Measurements from ENCODE around the gene ATP10A.
A peak's percentile ranks its signal among the peaks of the same experiment; 100 is the strongest.

ATP10A gene

DNA sequence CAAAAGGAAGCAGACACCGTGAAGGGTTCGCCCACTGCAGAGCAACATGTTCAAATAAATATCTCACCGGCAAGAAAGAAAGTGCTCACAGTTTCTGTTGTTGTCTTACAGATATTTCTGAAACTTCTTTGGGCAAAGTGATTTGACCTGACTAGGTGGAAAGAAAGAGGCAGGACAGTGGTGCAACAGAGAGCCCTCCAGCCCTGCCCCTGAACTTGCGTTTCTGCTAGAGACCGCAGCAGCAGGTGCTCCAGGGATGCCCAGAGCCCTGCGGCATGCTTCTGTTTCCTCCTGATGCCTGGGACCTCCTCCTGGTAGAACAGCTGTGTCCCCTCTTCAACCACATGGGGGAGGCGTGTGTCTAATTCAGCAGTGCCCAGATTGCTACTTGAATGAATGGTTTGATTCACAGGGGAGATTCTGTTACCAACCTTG lies 123.4 kb downstream of the ATP10A start:
- peak; percentile 49 for DNase-seq (ENCODE audit: low spot score)

DNA sequence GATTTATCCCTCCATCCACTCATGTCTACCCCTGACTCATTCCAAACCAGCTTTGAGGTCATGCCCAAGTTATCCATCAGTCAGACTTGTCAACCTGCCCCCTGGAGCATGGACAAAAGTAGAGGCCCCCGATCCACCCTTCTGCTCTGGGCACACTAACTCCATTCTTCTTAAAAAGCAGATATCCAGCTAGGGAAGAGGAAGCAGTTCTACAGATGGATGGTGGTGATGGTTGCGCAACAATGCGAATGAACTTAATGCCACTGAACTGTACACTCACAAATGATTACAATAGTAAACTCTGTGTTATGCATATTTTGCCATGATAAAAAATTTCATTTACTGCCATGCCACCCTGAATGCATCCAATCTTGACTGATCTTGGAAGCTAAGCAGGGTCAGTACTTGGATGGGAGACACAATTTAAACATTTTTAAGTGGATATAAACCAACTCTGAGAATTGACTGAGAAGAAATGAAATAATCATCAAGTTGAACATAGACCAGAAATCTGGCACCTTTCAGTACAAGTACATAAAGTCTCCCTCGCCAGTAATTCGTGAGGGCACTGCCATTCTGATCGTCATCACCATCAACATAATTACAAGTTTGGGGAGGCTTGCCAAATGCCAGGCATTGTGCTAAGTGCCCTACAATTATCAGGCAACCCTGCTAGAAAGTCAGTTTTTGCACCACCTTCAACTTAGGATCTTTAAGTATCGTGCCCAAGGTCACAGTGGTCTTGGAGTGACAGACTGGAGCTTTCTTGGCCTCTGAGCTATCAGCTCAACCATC lies 124.8 kb downstream of the ATP10A start:
- no peak for DNase-seq (ENCODE audit: low spot score)

- DNase-seq (ENCODE audit: low spot score), result no peak
Observed at GRCh38 chr15:25737218-25737643, 125.9 kb downstream of the ATP10A start.

DNA sequence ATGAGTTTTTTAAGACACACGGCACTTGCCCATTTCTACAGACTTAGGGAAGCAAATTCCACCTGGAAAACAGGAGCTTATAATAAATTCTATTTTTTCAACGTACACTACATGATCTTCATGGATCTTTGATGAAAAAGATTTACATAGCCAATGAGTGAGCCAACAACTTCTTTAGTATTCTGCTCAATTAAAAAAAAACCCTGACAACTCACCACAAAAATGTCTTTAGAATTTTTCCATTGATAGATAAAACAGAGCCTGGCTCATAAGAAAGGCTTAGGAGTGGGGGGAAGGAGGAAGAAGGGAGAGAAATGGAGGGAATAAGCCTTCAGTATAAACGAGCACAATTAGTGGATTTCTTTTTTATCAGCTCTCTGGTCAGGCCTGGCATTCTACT lies 126.7 kb downstream of the ATP10A start:
- DNase-seq (ENCODE audit: low spot score), result no peak

DNA sequence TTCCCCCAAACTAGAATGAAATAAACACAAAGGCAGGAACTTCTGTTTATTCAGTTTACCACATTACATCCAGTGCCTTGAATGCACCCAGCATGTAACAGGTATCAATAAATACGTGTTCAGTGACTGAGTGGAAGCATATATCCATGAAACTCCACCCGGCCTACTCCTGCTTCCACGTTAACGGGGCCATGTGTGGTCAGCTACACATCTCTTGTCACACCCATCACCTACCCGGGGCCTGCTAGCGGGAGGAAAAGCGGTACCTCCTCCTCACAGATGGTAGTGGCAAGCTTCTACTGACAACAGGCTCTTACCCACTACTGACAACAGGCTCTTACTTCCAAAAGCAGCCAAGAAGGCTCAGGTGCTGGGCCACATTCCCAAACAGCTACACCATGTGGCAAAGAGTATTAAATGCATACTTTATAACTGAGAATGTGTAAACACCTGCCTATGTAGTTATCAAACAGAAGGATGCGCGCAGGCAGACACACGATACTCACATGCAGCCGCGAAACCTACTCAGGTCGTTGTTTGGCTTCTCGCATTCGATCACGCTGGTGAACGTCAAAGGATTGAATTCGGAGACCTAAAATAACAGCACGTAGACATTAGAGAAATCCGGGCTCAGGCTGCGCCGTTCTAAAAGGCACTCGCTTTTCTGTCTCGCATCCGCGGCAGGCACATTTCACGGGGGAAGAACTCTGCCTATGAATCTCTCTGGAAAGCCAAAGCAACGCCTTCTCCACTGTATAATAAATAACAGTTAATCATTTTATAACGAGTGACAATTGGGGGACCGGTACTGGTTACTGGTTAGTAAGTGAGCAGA lies 127.4 kb downstream of the ATP10A start:
- no peak for DNase-seq (ENCODE audit: low spot score)

DNA sequence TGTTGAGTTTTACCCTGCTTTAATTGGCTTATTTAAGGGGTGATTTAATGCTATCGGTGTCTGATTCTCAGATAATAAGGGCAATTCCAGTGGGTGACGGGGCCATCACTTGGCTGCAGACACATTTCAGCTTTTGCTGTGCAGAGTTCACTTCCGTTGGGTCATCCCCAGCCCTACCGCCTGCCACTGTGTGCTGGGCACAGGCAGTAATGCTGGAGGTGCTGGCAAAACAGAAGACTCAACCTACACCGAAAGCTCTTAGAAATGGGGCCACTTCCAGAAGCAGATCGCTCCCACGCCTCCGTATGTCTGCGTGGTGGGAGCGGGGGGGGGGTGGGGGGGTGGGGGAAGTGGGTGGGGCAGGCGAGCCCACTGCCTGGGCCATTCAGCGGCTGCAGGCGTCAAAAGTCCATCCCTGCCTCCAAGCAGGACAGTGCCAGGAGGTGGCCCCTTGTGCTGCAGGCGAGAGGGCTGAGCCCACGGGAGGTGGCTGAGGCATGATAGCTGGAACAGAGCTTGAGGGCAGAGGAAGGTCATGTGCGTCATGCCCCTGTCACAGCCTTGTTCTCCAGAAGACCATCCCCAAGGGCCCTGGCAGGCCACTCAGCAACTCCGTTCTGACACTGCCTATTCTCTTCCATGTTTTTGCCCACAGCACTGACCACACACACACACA lies 128.3 kb downstream of the ATP10A start:
- no peak for DNase-seq (ENCODE audit: low spot score)

- DNase-seq (ENCODE audit: low spot score), result no peak
Observed at GRCh38 chr15:25733856-25734679, 129.1 kb downstream of the ATP10A start.

DNA sequence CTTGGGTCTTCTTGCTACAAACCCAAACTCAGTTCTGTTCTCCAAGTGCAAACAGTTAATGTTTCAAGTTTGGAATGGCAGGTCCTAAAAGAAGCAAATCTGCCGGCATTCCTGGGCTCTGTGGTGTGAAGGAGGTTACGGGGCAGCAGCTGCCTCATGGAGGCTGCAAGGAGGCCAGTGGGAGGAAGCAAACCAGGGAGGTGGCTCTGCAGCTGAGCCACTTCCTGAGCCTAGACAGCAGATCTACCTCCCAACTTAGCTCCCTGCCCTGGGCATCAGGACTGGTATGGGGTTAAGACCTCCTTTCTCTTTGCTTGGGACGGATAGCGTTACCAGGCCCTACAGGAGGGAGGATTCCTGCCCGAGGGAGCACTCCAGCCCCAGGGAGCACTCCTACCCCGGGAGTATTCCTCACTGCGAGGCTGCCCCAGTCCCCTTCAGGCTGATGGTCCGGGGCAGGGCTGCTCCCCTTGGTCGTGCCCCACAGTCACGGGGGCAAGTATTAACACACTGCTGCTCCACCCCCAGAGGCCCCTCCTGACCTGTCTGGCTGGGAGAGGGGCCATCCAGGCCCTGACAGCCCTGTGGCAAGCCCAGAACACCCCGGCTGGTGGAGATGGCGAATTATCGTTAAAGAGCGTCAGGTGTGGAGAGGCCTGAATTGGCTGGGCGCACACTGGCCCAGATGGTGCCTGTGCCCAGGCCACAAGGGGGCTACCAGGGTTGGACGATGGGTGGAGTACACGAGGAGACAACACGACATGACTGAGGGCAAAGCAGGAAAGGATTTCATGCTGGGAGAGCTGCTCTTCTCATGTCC lies 129.9 kb downstream of the ATP10A start:
- no peak for DNase-seq (ENCODE audit: low spot score)

- no peak for DNase-seq (ENCODE audit: low spot score)
Observed at GRCh38 chr15:25732191-25732590, 130.9 kb downstream of the ATP10A start.

- no peak for DNase-seq (ENCODE audit: low spot score)
Observed at GRCh38 chr15:25731411-25731810, 131.7 kb downstream of the ATP10A start.

DNA sequence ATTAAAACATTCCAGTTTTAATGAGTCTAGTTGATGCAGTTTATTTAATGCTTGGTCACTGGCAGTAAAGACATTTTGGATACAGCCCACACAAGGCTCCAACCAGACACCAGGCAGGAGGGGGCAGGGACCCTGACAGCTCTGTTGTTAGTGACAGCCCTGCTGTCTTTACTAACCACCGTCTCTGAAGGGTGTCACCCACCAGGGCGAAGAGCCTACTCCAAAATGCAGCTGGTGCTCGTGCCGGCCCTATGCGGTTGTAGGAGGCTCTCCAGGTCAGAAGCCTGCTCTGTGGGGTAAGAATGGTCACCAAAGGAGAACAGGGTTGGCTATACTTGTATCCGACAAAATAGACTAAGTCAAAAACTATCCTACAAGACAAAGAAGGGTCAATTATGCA lies 132.2 kb downstream of the ATP10A start:
- no peak for DNase-seq (ENCODE audit: low spot score)

GRCh38 chr15:25728816-25729215 lies 134.3 kb downstream of the ATP10A start:
- no peak for DNase-seq (ENCODE audit: low spot score)

DNA sequence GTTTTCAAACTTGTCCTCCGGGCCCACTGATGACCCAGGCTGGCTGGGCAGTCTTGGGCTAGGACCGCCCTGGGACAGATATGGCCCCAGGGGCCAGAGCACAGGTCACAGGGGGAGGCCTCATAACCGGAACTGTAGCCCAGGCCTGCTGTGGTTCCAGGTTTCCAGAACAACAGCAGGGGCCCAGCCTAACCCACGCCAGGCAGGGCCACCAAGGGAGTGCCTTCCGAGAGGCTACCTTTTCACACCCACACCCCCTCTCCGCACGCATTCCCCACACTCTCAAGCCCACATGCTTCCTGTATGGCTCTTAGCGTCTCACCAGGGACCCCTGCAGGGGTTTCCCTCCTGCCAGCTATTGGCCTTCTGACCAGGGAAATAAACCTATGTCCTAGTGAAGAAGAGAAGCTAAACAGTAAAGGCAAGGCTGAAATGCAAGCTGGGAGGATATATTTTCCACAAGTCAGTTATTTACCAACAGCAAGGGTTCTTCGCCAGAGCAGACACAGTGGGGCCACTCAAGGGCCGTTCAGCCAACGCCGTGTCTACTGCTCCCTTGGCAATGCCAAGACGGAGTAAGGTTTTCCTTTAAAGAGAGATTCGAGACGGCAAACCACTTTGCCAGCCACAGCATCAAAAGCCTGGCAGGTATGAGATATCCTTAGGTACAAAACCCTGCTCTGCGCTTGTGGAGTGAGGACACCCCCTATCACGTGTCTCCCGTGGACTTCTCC lies 135.1 kb downstream of the ATP10A start:
- DNase-seq (ENCODE audit: low spot score), result no peak

- DNase-seq (ENCODE audit: low spot score), result no peak
Observed at GRCh38 chr15:25727116-25727515, 136.0 kb downstream of the ATP10A start.

DNA sequence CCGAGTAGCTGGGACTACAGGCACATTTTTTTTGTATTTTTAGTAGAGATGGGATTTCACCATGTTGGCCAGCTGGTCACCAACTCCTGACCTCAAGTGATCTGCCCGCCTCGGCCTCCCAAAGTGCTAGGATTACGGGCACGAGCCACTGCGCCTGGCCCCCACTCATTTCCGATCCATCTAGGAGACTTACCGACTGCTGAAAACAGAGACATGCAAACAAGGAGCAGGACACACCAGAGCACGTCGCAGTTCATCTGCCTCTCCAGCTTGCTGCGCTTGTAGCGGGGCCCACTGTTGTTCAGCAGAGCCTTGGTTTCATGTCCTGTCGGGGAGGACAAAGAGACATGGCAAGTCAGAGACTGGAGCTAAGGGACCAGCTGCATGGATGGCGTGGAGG lies 137.4 kb downstream of the ATP10A start:
- DNase-seq (ENCODE audit: low spot score), result no peak

GRCh38 chr15:25724899-25725298 lies 138.2 kb downstream of the ATP10A start:
- no peak for DNase-seq (ENCODE audit: low spot score)

- DNase-seq (ENCODE audit: low spot score), result no peak
Observed at GRCh38 chr15:25721605-25721955, 141.5 kb downstream of the ATP10A start.

DNA sequence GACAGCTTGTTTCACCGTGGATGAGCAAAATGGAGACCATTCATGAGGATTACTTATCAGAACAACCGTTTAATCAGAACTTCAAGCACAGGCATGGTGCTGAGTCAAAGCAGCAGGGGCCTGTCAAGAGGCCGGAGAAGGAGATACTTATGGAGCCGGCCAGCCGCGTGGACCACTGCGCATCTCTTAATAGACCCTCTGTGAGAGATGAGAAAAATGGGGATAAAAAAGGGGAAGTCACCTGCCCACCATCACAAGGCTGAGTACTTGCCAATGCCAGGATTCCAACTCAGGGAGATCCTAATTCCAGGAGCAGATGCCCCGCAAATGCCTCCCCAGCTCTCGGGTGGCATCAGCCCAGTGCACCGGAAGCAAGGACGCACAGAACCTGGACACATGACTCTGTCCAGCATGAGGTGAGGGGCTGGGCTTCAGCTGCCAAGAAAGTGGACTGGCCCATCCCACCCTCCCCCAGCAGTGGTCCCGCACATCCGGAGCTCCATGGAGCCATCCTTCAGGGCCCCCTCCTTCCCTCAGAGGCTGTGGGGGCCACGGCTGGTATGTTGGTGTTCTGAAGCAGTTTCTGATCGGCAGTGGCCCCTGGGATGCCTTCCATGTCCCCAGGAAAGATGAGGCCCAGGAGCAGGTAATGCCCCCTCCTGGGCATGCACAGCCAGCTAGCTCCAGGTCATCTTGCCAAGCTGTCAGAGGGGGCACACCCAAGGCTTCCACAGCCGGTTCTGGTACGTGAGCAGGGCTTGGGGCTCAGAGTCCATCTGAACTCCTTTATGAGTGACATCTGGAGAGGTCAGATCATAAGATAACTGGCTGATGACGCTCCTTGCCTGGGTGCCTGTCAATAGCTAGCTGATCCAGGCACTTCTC lies 143.8 kb downstream of the ATP10A start:
- no peak for DNase-seq (ENCODE audit: low spot score)

- DNase-seq (ENCODE audit: low spot score), result no peak
Observed at GRCh38 chr15:25718597-25718996, 144.5 kb downstream of the ATP10A start.
